IMR-90 (cell line): ENCODE data around the gene TNFRSF17. TPM values are rescaled to one million over a fixed set of nuclear protein-coding genes. Genes with fewer than 3 reads are reported as not detected.

Experiments
- CEBPB ChIP-seq: IDR thresholded peaks from 2 replicates; pipeline ENCODE4 v1.6.1; 2012; ENCODE audit warnings: low read depth, low read length, improper control_type of control experiment
- MAFK ChIP-seq: IDR thresholded peaks from 2 replicates; pipeline ENCODE4 v1.6.1; 2012; ENCODE audit warnings: low read depth, low read length, improper control_type of control experiment
- SMC3 ChIP-seq: fragments of 150-350 bp; IDR thresholded peaks from 2 replicates; pipeline ENCODE4 v1.6.1; 2016; ENCODE audit warnings: low read depth, mild to moderate bottlenecking, antibody characterized with exemption, low read length, moderate library complexity
- polyA plus RNA-seq, 3 experiments: library from polyadenylated mRNA; depleted of rRNA; stranded (reverse); fragments of >200 nt; gene quantifications; 2 replicates each; pipeline ENCODE4 v1.2.3, GENCODE V29; 2012; ENCODE audit warnings: low replicate concordance in 1 of 3
- total RNA-seq: library from RNA; depleted of rRNA; stranded (reverse); fragments of >200 nt; gene quantifications from 2 replicates; pipeline ENCODE4 v1.2.3, GENCODE V29; 2012

The TNFRSF17 gene
- total and polyA plus RNA-seq, 2 of the 4 experiments (the other 2 are of a cell fraction), result not detected

GRCh38 chr16:11915644-11916523, 49.1 kb upstream of the TNFRSF17 start, which contains the start of gene GSPT1 (continued):
- no peak for TF ChIP-seq SMC3
- TF ChIP-seq CEBPB, result no peak
- no peak for TF ChIP-seq MAFK
